HEK293T (cell line): ENCODE results near the gene RAB26.
"Not testable (repeated sequence)": the region's sequence is repeated elsewhere in the genome, so short reads cannot be mapped to it uniquely, and the experiment has no call there.

Source experiments
- FOXA1 ChIP-seq: fragments of 450-650 bp; IDR thresholded peaks from 2 replicates; pipeline ENCODE4 v1.6.1; 2016; ENCODE audit warnings: mild to moderate bottlenecking
- FOXM1 ChIP-seq: fragments of 450-650 bp; IDR thresholded peaks from 2 replicates; pipeline ENCODE4 v1.6.1; 2017; ENCODE audit warnings: mild to moderate bottlenecking, borderline replicate concordance
- NFRKB ChIP-seq: fragments of 450-650 bp; IDR thresholded peaks from 2 replicates; pipeline ENCODE4 v1.6.1; 2016; ENCODE audit warnings: mild to moderate bottlenecking, moderate library complexity
- SUZ12 ChIP-seq: fragments of 450-650 bp; IDR thresholded peaks from 2 replicates; pipeline ENCODE4 v1.6.1; 2016; ENCODE audit warnings: mild to moderate bottlenecking
- TARDBP ChIP-seq: fragments of 450-650 bp; IDR thresholded peaks from 2 replicates; pipeline ENCODE4 v1.6.1; 2016

- TF ChIP-seq FOXA1, SUZ12, NFRKB, TARDBP, FOXM1: not testable (repeated sequence)
Observed at GRCh38 chr16:2203119-2203688, 54.8 kb downstream of the RAB26 start.
